K562 (cell line): ENCODE results near the gene HSD17B3.

Source experiments
- CBFA2T2 ChIP-seq: fragments of 450-650 bp; conservative IDR thresholded peaks from 2 replicates; pipeline ENCODE4 v1.6.1; 2017; ENCODE audit warnings: mild to moderate bottlenecking
- CBX1 ChIP-seq: sonication (generic); IDR thresholded peaks from 2 replicates; pipeline ENCODE4 v1.6.1; 2016; ENCODE audit warnings: antibody characterized with exemption, low read depth, mild to moderate bottlenecking
- FOSL1 ChIP-seq: fragments of 200-800 bp; sonication (Bioruptor generic); conservative IDR thresholded peaks from 2 replicates; pipeline ENCODE4 v1.6.1; 2016; ENCODE audit warnings: missing genetic modification characterization, missing compliant biosample characterization
- HDAC8 ChIP-seq: fragments of 450-650 bp; IDR thresholded peaks from 2 replicates; pipeline ENCODE4 v1.6.1; 2016; ENCODE audit warnings: mild to moderate bottlenecking, missing genetic modification characterization, moderate library complexity, missing compliant biosample characterization
- HMGN3 ChIP-seq: IDR thresholded peaks from 2 replicates; pipeline ENCODE4 v1.6.1; 2011; ENCODE audit warnings: borderline replicate concordance, low read depth, mild to moderate bottlenecking, mixed read lengths, low read length; ENCODE audit not compliant: insufficient read length; ENCODE audit errors: extremely low read depth
- MAX ChIP-seq: sonication (generic); formaldehyde crosslinking; IDR thresholded peaks from 2 replicates; pipeline ENCODE4 v1.9.0; 2022; ENCODE audit warnings: mild to moderate bottlenecking, missing genetic modification reagents
- MYC ChIP-seq, 2 experiments: fragments of 250-450 bp in 1 of 2; sonication (Bioruptor Pico) in 1 of 2; IDR thresholded peaks; 2 replicates each; pipeline versions ENCODE4 v1.5.1 to v1.6.1; 2012 to 2021; ENCODE audit warnings: low read depth in 2 of 2, borderline replicate concordance in 1 of 2, improper control_type of control experiment in 1 of 2, low read length in 1 of 2, mild to moderate bottlenecking in 1 of 2, moderate library complexity in 1 of 2
- RBM22 ChIP-seq: fragments of 200-400 bp; formaldehyde crosslinking; IDR thresholded peaks from 2 replicates; pipeline ENCODE4 v1.6.1; 2018; ENCODE audit warnings: low read length, low read depth; ENCODE audit not compliant: poor library complexity, severe bottlenecking
- SMARCA5 ChIP-seq: fragments of 450-650 bp; IDR thresholded peaks from 2 replicates; pipeline ENCODE4 v1.6.1; 2016
- SREBF2 ChIP-seq: sonication (generic); formaldehyde crosslinking; IDR thresholded peaks from 2 replicates; pipeline ENCODE4 v1.4.0; 2020; ENCODE audit warnings: mild to moderate bottlenecking, missing genetic modification reagents
- TSHZ1 ChIP-seq: fragments of 250-450 bp; sonication (Bioruptor Pico); IDR thresholded peaks from 2 replicates; pipeline ENCODE4 v1.4.0; 2020; ENCODE audit warnings: mild to moderate bottlenecking, moderate library complexity
- ZBTB49 ChIP-seq: sonication (generic); formaldehyde crosslinking; IDR thresholded peaks from 2 replicates; pipeline ENCODE4 v1.8.0; 2022; ENCODE audit warnings: missing genetic modification reagents, mild to moderate bottlenecking, borderline replicate concordance
- ZZZ3 ChIP-seq: fragments of 450-650 bp; IDR thresholded peaks from 2 replicates; pipeline ENCODE4 v1.6.1; 2016; ENCODE audit warnings: antibody characterized with exemption, mild to moderate bottlenecking, moderate library complexity

- TF ChIP-seq HDAC8 = no peak
- no peak for TF ChIP-seq TSHZ1
- TF ChIP-seq SREBF2 (CRISPR knock-in tag) = no peak
- TF ChIP-seq FOSL1 = no peak
- TF ChIP-seq MAX (CRISPR knock-in tag) = no peak
- TF ChIP-seq ZBTB49 (CRISPR knock-in tag) = no peak
- TF ChIP-seq RBM22 = no peak
- no peak for TF ChIP-seq CBFA2T2
- no peak for TF ChIP-seq MYC (IDR thresholded peaks at IDR 0.05; ENCODE audit: low read depth, low read length)
- TF ChIP-seq MYC (CRISPR knock-in tag; IDR thresholded peaks at IDR 0.05; ENCODE audit: borderline replicate concordance, low read depth) = no peak
- no peak for TF ChIP-seq HMGN3
- no peak for TF ChIP-seq ZZZ3
- TF ChIP-seq CBX1 = no peak
- TF ChIP-seq SMARCA5 = no peak
These were observed 40.7 kb upstream of the HSD17B3 start for GRCh38 chr9:96342571-96343245.
